Heart right ventricle (tissue), 16 donors: Measurements from ENCODE around the gene GFER. TPM values are rescaled to one million over a fixed set of nuclear protein-coding genes. Genes with fewer than 3 reads are reported as not detected.

Source experiments
- ATAC-seq, 8 donors: fragments of 200-7000 bp; cut with Tn5 transposase; one replicate each; pipeline ENCODE4 v1.9.1; 2020; ENCODE audit warnings: mild to moderate bottlenecking in 8 of 8, moderate library complexity in 8 of 8, moderate number of reproducible peaks in 1 of 8
- DNase-seq, 2 donors: peaks; one replicate each; pipeline ENCODE4 v3.0.0-alpha.2; 2020
- H3K27ac ChIP-seq, 10 donors: fragments of 200-600 bp; sonication (generic) in 2 of 10; one replicate each; pipeline versions ENCODE4 v1.5.0 to v1.8.0; 2020 to 2022; ENCODE audit warnings: mild to moderate bottlenecking in 3 of 10
- H3K27me3 ChIP-seq, 7 donors: fragments of 200-600 bp; one replicate each; pipeline ENCODE4 v1.8.0; 2021 to 2022; ENCODE audit warnings: mild to moderate bottlenecking in 2 of 7
- H3K36me3 ChIP-seq, 9 donors: fragments of 200-600 bp; sonication (generic) in 1 of 9; one replicate each; pipeline versions ENCODE4 v1.5.0 to v1.8.0; 2020 to 2022; ENCODE audit warnings: mild to moderate bottlenecking in 2 of 9
- H3K4me1 ChIP-seq, 9 donors: fragments of 200-600 bp; sonication (generic) in 1 of 9; one replicate each; pipeline versions ENCODE4 v1.5.0 to v1.8.0; 2020 to 2022; ENCODE audit warnings: mild to moderate bottlenecking in 4 of 9
- H3K4me3 ChIP-seq, 10 donors: fragments of 200-600 bp; sonication (generic) in 2 of 10; one replicate each; pipeline versions ENCODE4 v1.5.0 to v1.8.0; 2020 to 2022; ENCODE audit warnings: mild to moderate bottlenecking in 7 of 10, moderate library complexity in 2 of 10
- H3K9me3 ChIP-seq, 11 donors: fragments of 200-600 bp in 10 of 11; sonication (generic) in 2 of 11; one replicate each; pipeline versions ENCODE4 v1.5.0 to v1.8.0; 2013 to 2022; ENCODE audit warnings: mild to moderate bottlenecking in 2 of 11, control low read depth in 1 of 11, moderate library complexity in 1 of 11
- CTCF ChIP-seq, 9 donors: fragments of 200-600 bp; sonication (generic) in 2 of 9; IDR thresholded peaks; one replicate each; pipeline versions ENCODE4 v1.5.0 to v1.8.0; 2021 to 2022; ENCODE audit warnings: antibody characterized with exemption in 9 of 9, mild to moderate bottlenecking in 5 of 9, moderate library complexity in 1 of 9
- WGBS, 2 donors: extraction: QIAGEN DNeasy Blood & Tissue Kit; methylation state at CpG; one replicate each; pipeline ENCODE4 v1.1.7; 2013; ENCODE audit warnings: inconsistent platforms in 1 of 2; 5-methylcytosine and 5-hydroxymethylcytosine counted together
- intact Hi-C, 10 donors: fragments of 100-400 bp; cut with DNase I; formaldehyde crosslinking; loops; one replicate each; pipeline versions ENCODE4 v1.11.1 to v1.14.2; 2022
- polyA plus RNA-seq, 2 donors: library from polyadenylated mRNA; stranded (reverse); fragments of 200-250 nt; gene quantifications; one replicate each; pipeline ENCODE4 v1.2.3, GENCODE V29; 2013
- total RNA-seq, 10 donors: library from RNA; stranded (reverse); fragmentation: NEBNext Ultra II Directional in 3 of 10; extraction: Animal tissue kit (Norgen Biotek cat#: 25700) in 3 of 10; gene quantifications; one replicate each; pipeline versions ENCODE4 v1.2.1 to v1.2.4, GENCODE V29; 2021 to 2023
- donor health status: Arrhythmogenic right ventricular cardiomyopathy.
- donor health status: ischemic (EF 13 %, LVEDD 7.1; RV severe dilation, severe dysfunction).
- donor health status: healthy with polysubstance abuse.
- donor health status: DM: no; HTN: yes; CAD: no.
- donor health status: DM: no; HTN: no; CAD: no.
- donor health status: ischemic (EF 25% LVEDD 6.9; RV normal size, moderate dysfunction).
- donor health status: ischemic (EF 25% LVEDD 5.7; RV mildly dilated, moderate dysfunction).
- donor health status: healthy.
- donor health status: DM: yes; HTN: yes; CAD: no.
- donor health status: Ischemic cardiomyopathy.
- donor health status: ischemic (EF 35%, LVEDD 5.7; RV mildly dilated, moderate dysfunction).
- donor health status: nonischemic (EF 11% LVEDD 7.7; RV severe dilation, severe dysfunction).
- donor health status: DM: yes; HTN: yes; CAD: no.
- donor health status: PGD.
- donor health status: ischemic (EF 29% LVEDD 5.4; RV normal size, mild dysfunction).
- donor health status: nonischemic (EF 23%, LVEDD 6.1; RV moderate dilation, normal function).

The GFER gene
- total and polyA plus RNA-seq, 12 donors = 14.7 to 65.6 (median 24.8) TPM

GRCh38 chr16:2001456-2002355 is 17.7 kb downstream of the GFER start:
- ATAC-seq (no peak), DNase-seq (no peak)
- H3K4me1 ChIP-seq = peaks cover 14 to 40% (median 25%) of the 10 kb centered on the region in 9 donors
- no peak overlapping the region for H3K4me3 ChIP-seq
- no peaks in the 10 kb centered on the region for H3K27me3 ChIP-seq
- no peaks in the 10 kb centered on the region for H3K9me3 ChIP-seq
- 95% methylated on average over 53 of the region's 53 CpGs for WGBS, 2 donors
- peaks cover 16 to 74% (median 62%) of the 10 kb centered on the region in 9 donors for H3K36me3 ChIP-seq
- H3K27ac ChIP-seq = no peak overlapping the region
- intact Hi-C loops = loop anchor here in 2 of 10 donors (5.0 to 10.0 kb wide), 2 partner anchors 141 to 143 kb away; partner anchors contain the start of gene RAB26 (in 1 of the 2)
- no peak for TF ChIP-seq CTCF (IDR thresholded peaks at IDR 0.05)

- Histone ChIP-seq H3K4me3 (no peak overlapping the region), H3K27ac (no peak overlapping the region), H3K4me1 (peaks cover 23 to 49% (median 34%) of the 10 kb centered on the region in 9 donors), H3K36me3 (peaks cover 16 to 70% (median 54%) of the 10 kb centered on the region in 9 donors), H3K27me3 (no peaks in the 10 kb centered on the region), H3K9me3 (no peaks in the 10 kb centered on the region)
- WGBS, 2 donors = 93 to 94% methylated on average over 46 to 47 of the region's 47 CpGs
- no peak for TF ChIP-seq CTCF (IDR thresholded peaks at IDR 0.05)
- intact Hi-C loops = loop anchor here in 2 of 10 donors (5.0 to 10.0 kb wide), 2 partner anchors 140 to 142 kb away; partner anchors contain the start of gene RAB26 (in 1 of the 2)
- DNase-seq = no peak
- ATAC-seq = no peak
Observed at GRCh38 chr16:2002406-2003230, 18.6 kb downstream of the GFER start.

- no peak overlapping the region for H3K4me3 ChIP-seq
- intact Hi-C loops = loop anchor here in 2 of 10 donors (5.0 to 10.0 kb wide), 2 partner anchors 139 to 141 kb away; partner anchors contain the start of gene RAB26 (in 1 of the 2)
- H3K36me3 ChIP-seq = peaks cover 16 to 67% (median 48%) of the 10 kb centered on the region in 9 donors
- peak overlapping the region in 2 of 10 donors; percentile 36 to 43 for H3K27ac ChIP-seq
- ATAC-seq = no peak
- DNase-seq = no peak
- peaks cover 30 to 52% (median 41%) of the 10 kb centered on the region in 9 donors for H3K4me1 ChIP-seq
- H3K9me3 ChIP-seq = no peaks in the 10 kb centered on the region
- WGBS, 2 donors = 82 to 85% methylated on average over 8 of the region's 8 CpGs
- no peak for TF ChIP-seq CTCF (IDR thresholded peaks at IDR 0.05)
- no peaks in the 10 kb centered on the region for H3K27me3 ChIP-seq
Observed at GRCh38 chr16:2003231-2003826, 19.3 kb downstream of the GFER start.
